Cerebellar cortex (tissue), 1 donor: ENCODE measurements around the gene WDR70.
"Not testable (repeated sequence)": the region's sequence is repeated elsewhere in the genome, so short reads cannot be mapped to it uniquely, and the experiment has no call there.

Experiments
- DNase-seq: peaks from one replicate; pipeline ENCODE4 v3.0.0-alpha.2; 2015; ENCODE audit warnings: low spot score

WDR70 gene

DNA sequence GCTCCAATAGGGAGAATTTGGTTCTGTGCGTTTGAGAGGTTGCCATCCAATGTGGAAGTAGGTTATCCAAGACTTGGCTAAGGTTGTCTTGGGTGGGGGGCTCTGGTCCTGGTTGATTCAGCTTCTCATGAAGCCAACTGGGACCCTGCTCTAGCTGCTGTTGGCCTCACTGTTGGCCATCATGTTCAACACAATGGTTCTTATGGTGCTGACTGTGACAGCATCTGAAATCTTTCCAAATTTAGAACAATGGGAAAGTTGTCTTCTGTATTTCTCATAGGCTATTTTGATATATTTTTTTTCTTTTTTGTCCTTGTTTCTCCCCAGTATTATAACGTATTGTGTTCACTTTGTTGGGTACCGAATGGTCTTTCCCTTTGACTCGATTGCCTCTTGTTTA lies 388.8 kb downstream of the WDR70 start:
- DNase-seq: no peak

DNA sequence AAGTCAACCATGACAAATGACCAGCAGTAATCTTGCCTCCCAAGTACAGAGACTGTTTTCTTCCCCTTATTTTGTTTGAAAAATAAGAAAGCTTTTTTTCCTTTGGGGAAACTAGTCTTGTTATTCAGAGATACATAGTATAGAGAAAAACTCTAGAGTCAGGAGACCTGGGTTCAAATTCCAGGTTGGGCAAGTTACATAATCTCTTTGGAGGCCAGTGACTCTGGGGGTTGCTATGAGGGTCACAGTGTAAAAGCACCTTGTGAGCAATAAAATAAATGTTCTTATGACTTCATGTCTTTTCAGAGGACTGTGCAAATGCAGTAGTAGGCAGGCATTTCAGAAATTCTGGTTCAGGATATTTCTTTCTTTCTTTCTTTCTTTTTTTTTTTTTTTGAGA lies 389.3 kb downstream of the WDR70 start:
- DNase-seq: no peak

DNA sequence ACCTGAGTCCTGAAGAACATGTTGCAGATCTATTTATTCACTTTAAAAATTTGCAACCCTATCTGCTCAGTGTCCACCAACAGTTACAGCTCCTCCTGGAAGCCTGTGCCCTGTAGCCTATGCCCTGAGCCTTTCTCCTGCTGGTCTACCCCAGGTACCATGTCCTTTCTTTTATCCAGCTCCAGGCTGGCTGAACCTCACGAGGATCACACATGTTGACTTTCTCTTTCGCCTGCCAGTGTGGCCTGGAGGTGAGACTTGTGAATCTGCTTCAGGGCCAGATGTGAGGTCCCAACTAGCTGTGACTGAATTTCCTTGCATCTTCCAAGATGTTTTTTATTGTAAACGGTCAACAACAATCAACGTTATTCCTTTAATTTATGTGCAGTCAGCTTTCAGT lies 390.0 kb downstream of the WDR70 start:
- DNase-seq: no peak

DNA sequence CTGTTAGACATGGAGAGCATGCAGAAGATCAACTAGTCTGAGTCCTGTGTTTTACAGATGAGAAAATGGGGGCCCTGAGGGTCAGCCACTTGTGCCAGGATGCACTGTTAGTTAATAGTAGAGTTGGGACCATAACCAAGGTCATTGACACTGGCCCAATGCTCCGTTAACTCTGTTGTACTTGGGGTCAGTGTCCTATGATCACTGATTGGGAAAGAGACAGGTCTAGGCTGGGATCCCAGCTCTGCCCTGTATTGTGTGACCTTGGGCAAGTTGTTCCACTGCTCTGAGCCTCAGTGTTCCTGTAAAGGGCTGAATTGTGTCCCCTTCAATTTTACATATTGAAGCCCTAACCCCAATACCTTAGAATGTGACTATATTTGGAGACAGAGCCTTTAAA lies 390.7 kb downstream of the WDR70 start:
- no peak for DNase-seq

DNA sequence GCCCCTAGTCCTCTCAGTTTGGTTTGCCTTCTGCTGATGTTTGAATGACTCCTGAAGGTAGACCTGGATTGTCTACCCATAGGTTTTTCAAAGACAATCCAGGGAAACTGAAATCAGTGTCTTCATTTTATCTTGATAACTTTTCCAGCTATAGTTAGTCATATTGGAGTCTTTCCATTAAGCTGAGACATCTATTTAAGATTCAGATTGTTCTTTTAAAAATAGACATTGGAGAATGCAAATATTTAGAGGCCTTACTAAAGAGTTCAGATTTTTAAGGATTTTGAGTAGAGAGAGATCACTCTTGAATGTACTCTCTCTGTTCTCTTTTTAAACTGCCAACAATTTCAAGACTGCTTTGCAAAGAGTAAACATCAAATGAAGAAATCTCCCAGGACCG lies 391.7 kb downstream of the WDR70 start:
- no peak for DNase-seq

DNA sequence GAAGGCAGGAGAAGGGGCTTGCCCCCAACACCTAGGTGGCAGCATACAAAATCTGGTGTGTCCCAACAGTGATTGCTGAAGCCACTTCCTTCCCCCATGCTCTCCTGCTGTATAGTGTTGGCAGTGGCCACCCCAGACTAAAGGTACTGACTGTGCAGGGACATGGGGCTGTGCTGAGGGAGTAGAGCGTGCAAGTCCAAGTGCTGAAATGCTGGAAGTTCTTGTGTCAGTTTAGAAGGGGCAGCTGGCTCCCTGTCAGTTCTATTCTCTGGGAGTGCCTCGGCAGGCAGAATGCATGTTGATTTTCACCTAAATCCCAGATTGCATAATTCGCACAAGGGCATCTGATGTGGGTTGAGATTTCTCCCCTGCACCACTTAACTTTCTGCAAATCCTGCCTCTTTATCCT lies 392.1 kb downstream of the WDR70 start:
- no peak for DNase-seq

DNA sequence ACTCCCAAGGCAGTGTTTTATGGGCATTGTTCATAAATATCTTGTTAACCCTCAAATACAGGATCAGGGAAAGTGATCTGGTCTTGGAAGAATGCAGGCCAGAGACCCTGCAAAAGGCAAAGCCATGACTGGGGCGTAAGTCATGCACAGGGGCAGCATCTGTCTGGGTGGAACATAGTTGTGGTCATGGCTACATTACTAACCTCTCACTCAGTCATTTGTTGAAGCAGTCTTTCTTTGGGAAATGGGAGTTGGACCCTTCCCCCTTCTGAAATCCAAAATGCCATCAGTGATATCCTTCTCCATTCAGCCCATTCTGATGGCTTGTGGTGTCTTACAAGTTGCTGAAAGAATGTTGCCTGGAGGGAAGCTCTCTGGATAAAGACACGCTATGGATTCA lies 392.6 kb downstream of the WDR70 start:
- no peak for DNase-seq

DNA sequence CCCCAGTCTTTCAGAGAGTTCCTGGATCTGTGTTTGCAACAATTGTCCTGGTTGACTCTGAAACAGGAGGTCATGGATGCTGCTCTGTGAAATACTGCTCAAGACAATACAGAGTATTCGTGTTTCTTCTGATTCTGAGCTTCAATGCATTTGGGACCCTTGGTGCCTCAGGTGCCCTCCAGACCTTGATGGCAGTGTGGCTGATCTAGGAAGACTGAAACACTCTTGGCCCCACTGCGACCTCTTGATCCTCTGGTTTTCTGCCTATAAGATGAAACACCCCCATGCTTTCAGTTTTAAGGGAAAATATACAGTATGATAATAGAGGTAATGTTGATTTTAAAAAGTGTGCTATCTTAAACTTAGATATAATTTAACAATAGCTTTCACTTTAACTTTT lies 393.1 kb downstream of the WDR70 start:
- no peak for DNase-seq

DNA sequence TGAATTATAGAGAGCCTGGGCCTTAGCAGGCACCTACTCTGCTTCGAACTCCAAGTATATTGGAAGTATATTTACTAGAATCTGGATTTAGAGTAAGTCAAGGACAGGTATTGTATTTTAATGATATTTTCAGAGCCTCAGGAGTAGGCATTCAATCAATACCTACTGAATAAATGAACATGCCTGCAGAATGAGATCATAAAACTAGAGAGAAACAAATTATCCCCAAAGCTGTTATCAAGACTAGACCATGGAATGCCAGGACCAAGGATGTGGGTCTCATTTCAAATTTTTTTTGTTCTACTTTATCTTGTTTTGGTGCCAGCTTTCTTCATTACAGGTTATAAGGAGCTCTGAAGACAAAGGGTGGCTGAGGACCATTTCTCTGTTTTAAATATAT lies 394.7 kb downstream of the WDR70 start:
- DNase-seq: no peak

DNA sequence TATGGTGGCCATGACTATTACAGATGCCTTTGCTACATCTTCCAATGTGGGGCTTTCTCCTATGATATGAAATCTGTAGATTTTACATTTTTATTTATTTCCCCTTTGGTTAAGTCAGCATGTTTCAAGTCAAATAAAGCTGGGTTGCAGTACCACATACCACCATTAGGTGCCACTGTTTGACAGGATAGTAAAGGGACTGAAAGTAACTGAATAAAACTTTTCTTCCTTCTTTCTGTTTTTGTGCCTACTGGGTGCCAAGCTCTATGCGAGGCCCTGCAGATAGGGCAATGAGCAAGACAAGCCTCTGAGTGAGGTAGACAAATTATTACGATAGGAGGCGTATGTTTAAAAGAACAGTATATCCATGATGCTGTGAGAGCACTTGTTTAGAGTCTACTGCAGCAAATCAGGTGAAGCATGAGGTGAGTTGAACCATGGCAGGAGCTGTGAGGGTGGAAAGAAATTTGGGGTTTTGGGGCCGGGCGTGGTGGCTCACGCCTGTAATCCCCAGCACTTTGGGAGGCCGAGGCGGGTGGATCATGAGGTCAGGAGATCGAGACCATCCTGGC lies 395.9 kb downstream of the WDR70 start:
- DNase-seq: no peak

DNA sequence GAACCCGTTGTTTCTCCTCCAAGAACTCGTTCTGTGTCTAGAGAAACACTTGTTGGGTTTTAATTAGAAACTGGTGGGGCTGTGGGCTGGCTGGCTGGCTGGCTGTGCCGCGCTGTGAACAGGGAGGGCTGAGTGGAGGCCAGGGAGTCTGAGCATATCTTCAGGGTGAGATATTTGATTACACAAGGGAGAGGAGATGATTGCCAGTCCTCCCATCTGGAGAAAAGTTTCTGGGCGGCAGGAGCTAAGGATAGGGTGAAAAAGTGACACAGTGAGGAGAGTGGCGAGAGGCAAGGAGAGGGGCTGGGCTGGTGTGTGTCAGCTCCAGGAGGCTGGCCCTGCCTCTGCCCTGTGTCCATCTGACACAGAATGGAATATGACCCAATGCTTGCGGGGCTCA lies 397.7 kb downstream of the WDR70 start:
- no peak for DNase-seq

DNA sequence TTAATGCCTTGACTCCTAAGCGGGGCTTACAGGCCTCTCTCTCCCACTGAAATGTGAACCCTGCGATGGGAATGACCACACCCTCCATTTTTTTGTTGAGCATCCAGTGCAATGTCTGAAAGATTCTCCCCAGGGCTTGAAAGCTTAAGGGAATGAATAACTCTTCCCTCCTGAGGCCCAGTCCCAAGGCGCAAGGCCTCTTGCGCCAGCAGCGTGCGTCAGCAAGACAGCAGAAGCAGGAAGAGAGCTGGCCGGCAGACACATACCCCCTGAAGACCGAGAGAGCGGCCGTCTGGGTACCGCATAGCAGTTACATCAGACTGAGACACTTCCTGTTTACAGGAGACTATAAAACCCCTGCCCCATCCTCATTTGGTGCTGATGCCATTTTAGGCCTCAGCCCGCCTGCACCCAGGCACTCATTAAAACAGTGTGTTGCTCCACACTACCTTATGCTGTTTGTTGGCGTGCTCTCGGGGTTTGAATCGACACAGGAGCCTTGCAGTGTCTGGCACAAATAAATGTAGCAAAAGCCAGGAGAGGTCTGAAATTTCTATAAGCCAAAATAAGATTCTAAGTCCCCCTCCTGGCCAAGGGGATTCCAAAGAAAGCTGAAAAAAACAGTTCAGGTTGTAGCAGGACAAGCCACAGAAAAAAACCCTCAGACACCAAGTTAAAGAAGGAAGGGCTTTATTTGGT lies 398.5 kb downstream of the WDR70 start:
- peak; percentile 68 for DNase-seq

DNA sequence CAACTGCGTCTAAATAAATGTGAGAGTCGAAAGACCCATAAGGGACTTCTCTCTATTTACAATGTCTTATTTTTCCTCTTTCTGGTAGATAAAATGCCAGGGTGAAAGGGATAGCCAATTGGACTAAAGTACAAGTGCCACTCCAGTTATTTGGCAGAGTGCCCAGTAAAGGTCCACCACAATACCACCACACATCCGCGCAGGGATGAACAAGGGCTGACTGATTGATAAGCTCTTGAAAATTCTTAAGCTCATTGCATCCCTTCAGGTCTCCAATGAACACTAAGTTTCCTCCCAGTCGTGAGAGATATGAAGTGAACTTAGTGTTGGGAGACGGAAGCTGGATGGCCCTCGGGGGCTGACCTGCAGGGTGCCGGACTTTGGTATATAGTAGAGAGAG lies 402.3 kb downstream of the WDR70 start:
- DNase-seq: not testable (repeated sequence)

DNA sequence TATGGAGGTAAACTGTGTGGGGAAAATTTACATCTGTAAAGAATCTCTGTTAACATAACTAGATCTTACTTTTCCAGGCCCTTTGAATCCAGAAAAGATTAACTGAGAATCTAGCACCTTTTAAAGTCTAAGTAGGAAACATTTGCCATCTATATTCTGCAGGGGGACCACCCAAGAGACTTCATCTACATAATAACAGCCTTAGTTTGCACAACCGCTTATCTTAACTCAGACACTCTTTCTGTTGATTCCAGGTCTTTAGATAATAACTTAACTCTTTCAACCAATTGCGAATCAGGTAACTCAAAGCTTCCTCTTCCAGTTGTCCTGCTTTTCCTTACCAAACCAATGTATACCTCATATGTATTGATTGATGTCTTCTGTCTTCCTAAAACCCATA lies 407.3 kb downstream of the WDR70 start:
- no peak for DNase-seq

DNA sequence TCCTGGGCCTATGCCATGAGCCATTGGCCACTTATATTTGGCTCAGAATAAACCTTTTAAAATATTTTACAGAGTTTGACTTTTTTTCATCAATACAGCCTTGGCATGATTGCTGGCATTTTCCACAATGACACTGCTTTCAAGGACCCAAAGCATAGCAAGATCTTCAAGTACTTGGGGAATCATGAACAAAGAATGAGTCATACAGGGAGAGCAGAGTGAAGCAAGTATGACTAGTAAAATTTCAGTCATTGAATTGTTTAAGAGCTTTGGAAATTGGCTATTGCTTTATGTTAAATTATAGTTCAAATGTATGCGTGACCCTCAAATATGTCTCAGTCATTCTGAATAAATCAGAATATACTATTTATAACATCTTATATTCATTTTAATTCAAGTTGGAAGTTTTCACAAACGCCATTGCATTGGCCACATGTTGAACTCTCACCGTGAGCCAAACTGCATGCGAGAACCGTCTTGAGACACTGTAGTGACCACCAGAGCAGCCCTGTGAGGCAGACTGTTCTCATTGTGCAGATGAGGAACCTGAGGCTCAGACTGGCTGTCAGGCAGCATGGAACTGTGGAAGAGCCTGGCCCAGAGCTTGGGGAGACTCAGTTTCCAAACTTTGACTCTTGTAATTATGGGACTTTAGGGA lies 407.9 kb downstream of the WDR70 start:
- no peak for DNase-seq

DNA sequence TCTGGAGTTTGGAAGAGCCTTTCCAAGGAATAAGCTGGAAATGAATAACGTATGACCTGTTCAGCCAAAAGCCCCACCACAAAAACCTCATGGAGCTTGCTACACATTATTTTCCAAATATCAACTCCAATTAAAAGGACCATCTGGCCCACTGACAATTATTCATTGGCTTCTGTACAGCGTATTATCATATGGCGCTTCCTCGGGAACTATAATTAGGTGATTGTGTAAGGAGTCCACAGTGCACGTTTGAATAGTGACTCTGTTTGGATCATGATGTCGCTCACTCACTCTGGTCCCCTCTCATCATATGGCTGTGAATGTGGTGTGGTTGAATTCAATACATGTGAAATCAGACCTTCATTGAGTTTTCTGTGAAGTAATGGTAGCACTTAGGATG lies 408.6 kb downstream of the WDR70 start:
- DNase-seq: peak; percentile 48

DNA sequence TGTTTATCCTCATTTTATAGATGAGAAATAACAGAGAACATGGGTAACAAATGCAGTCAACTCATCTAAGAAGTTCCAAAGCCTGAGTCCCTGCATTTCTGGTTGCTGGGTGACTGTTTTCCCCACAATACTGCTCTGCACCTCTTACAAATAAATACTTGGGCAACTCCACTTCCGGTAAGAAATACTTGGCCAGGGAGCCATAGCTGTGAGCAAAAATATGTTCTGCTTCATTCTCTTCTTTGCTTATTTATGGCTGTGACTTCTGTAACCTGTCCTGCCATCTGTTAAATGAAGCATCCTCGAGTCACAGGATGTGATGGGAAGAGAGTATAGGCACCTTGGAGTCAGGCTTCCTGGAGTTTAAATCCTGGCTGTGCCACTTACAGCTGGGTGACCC lies 410.9 kb downstream of the WDR70 start:
- DNase-seq: peak; percentile 56

DNA sequence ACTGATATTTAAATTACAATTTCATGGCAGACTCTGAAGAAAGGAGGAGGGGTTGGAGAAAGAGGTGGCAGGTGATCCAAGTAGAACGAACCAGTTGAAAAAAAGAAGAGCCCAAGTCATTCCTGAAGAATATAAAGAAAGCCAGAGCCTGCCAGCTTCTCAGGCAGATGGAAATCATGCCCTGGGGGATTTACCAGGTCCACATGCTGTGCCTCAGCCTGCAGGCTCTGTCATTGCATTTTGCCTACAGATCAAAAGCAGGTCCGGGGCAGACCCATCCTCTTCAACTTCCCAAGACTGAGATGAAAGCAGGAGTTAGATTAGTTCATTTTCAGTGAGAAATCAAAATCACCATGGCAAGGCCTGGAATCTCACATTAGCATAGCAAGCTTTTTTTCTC lies 412.2 kb downstream of the WDR70 start:
- DNase-seq: no peak

DNA sequence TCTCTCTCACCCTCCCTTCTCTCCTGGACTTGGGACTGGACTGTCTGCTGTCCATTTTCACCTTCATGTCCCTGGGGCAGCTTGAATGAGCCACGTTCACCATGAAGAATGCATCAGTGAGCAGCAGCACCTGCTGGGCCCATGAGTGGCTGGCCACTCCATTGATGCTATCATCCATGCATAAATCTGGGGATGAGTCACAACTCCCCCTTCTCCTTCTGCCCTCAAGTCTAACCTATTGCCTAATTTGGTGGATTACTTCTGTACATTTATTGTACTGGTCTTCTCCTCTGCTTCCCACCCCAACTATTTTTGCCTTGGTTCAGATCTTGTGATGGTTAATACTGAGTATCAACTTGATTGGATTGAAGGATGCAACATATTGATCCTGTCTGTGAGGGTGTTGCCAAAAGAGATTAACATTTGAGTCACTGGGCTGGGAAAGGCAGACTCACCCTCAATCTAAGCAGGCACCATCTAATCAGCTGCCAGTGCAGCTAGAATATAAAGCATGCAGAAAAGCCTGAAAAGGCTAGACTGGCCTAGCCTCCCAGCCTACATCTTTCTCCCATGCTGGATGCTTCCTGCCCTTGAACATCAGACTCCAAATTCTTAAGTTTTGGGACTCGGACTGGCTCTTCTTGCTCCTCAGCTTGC lies 414.0 kb downstream of the WDR70 start:
- no peak for DNase-seq

DNA sequence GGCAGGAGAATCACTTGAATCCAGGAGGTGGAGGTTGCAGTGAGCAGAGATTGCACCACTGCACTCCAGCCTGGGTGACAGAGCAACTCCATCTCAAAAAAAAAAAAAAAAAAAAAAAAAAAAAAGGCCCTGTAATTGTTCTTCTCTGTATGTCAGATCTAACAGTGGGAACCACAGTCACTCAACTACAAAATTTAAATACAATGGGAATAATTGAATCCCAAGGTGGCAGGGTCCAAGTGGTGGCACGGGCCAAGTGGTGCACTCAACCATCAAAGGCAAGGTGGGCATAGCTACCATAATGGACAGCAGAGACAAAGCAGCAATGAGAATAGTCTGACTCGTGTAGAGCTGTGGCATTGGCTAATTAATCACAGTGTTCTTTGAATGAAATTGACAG lies 416.2 kb downstream of the WDR70 start:
- DNase-seq: not testable (repeated sequence)

DNA sequence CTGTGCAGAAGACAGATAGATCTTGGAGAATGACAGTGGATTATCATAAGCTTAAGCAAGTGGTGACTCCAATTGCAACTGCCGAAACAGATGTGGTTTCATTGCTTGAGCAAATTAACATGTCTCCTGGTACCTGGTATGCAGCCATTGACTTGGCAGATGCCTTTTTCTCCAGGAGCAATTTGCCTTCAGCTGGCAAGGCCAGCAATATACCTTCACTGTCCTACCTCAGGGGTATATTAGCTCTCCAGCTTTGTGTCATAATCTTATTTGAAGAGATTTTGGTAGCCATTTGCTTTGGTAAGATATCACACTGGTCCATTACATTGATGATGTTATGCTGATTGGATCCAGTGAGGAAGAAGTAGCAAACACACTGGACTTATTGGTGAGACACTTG lies 417.3 kb downstream of the WDR70 start:
- DNase-seq: not testable (repeated sequence)

DNA sequence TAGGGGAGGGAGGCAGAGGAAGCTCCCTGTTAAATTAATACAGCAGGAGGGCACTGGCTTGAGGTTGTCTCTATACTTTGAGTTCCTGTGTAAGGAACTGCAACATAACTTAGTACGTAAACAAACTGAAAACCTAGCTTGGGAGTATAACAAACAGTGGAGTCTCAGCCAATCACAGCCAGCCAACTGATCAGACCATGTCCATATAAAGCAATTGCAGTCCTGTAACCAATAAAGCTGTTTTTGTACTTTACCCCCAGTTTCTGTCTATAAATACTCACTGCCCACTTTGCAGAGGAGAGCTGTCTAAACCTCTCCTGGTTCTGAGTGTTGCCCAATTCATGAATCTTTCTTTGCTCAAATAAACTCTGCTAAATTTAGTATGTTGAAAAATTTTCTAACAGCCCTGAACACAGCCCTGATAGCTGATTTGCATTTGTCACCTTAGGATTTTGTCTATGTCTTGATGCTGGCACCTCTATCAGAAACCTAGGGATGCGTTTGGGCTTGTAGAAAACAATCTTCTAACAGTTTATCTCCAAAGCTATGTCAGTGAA lies 420.8 kb downstream of the WDR70 start:
- no peak for DNase-seq

DNA sequence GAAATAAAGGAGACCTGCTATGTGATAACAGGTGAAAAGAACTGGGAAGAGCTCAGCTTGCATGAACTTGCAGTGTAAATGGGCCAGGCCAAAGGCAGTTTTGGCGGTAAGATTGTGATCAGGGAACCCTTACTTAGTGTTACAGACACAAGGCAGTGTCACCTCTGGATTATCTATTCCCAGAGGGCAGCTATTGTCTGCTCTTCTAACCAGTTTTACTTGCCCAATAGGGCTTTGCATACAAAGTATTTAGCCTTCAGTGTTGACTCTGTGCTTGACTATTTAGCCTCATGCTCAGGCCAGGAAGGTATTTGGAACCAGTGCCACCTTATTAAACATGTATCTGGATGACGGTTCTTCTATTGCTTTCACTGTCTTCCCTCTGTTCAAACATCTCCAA lies 422.4 kb downstream of the WDR70 start:
- no peak for DNase-seq
